SHP77 treated with DMSO at 0.1 percent for 48 hours (cell line): Measurements from ENCODE around the gene RIC8A.

Experiments
- DNase-seq: peaks from one replicate; lab custom pipeline; 2025; lab: John Stamatoyannopoulos, UW

RIC8A gene

GRCh38 chr11:250274-250673, 42.8 kb downstream of the RIC8A start:
- DNase-seq, result no peak

- DNase-seq, result no peak
Observed at GRCh38 chr11:250740-251299, 43.3 kb downstream of the RIC8A start.

GRCh38 chr11:251550-251949, 44.0 kb downstream of the RIC8A start:
- DNase-seq, result no peak

GRCh38 chr11:252666-253065, 45.2 kb downstream of the RIC8A start:
- no peak for DNase-seq

DNA sequence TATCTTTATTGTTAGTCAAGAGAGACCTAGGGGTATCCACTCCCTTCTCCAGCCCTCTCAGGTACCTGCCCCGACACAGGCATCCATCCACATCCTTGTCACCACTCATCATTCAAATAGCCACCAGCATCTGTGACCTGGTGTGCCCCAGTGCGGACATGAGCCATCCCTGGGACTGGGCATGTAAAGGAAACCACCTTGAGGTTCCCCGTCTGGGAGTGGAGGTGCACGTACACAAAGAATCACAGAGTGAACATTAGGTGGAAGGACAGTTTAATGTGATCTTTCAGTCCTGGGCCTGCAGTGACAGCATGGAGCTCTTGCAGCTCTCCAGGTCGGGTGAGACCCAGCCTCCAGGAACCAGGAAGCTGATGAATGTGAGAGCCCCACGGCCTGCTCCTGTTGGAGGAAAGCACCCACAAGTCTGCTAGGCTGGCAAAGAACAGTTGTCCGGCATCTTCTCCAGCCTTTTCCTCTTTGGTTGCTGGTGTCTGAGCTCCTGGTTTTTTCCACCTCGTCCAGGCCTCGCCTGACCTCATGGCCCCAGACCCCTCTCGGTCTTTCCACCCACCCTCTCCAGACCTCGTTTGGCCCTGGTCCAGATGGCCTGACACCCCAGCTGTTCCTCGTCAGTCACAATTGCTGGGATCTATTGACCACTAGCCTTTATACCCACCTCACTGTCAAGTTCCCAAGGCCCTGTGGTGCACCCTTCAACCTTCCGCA, 45.8 kb downstream of the RIC8A start:
- DNase-seq, result no peak

GRCh38 chr11:253886-254270, 46.4 kb downstream of the RIC8A start:
- DNase-seq, result no peak

- no peak for DNase-seq
Observed at GRCh38 chr11:255176-255575, 47.7 kb downstream of the RIC8A start.

DNA sequence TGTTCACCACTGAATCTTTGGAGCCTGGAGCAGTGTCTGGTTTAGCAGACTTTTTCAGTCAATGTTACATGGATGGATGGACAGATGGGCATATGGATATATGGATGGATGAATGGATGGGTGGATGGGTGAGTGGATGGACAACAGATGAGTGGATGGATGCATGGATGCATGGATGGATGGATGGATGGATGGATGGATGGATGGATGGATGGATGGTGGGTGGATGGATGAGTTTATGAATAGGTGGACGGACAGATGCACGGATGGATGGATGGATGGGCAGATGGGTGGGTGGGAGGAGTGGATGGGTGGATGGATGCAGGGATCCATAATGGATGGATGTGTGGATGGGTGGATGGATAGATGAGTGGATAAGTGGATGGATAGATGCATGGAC, 48.3 kb downstream of the RIC8A start:
- DNase-seq, result no peak

DNA sequence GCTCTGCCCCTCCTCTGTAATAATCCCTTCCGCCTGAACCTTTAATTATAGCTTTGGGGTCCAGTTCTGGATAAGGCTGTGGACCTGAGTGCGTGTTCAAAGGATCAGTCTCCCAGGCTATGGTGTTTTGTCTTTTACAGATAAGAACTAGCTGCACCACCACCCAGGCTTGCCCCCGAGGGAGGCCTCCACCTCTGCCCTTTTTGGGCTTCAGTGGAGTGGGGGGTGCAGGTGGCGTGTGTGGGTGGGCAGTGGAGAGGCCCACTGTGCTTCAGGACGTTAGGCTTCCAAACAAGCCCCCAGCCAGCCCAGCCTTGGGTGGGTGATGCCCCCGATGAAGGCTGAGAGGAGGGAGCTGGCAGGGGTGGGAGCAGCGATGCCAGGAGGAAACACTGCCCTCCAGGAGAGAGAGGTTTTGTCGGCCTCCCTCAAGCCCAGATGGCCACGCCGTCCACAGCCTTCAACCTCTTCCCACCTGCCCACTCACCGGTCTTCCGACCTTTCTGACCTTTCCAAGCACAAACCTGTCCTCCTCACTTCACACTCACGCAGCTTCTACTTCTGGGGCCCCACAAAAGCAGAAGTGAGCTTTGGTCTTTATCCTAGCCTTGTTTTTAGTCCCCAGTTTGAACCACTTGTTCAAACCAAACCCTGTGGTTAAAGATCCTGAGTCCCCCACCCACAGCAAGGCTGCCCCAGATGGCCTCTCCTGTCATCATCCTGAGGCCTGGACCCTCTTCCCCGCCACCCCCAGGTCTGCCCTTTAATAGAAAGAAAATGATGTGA, 49.6 kb downstream of the RIC8A start:
- DNase-seq, result no peak

DNA sequence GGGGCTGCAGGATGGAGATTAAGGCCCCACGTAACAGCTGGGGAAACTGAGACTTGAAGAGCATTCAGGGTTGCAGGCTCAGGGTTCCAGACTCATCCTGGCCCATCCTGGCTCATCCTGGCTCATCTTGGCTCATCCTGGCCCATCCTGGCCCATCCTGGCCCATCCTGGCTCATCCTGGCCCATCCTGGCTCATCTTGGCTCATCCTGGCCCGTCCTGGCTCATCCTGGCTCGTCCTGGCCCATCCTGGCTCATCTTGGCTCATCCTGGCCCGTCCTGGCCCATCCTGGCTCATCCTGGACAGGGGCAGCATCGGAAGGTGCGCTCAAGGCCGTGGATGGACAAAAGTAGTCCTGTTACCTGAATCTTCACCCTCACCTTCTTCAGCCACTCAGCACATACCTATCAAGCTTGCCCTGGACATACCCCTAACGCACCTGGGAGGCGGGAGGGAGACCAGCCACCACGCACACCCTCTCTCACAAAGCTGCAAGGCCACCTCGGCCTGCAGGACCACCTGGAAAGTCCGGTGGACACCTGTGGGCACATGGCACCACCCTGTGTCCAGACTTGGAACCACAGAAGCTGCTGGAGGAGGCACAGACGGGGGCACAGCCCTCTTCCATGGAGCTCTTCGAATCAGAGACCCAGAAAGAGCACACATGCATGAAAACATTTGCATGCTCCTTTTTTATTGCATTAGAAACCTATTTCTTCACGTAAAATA, 50.4 kb downstream of the RIC8A start:
- no peak for DNase-seq

GRCh38 chr11:259413-259812, 51.9 kb downstream of the RIC8A start:
- DNase-seq, result no peak

GRCh38 chr11:261624-262023, 54.1 kb downstream of the RIC8A start:
- no peak for DNase-seq
